DND-41 (cell line): ENCODE data around the gene RYR2.

Experiments
- ATAC-seq: fragments of 200-7000 bp; cut with Tn5 transposase; 3 replicates; pipeline ENCODE4 v1.9.1; 2021; ENCODE audit warnings: low read depth; ENCODE audit not compliant: insufficient read depth
- DNase-seq: peaks from one replicate; pipeline ENCODE4 v3.0.0-alpha.2; 2020
- H2AFZ ChIP-seq: 2 replicates; pipeline ENCODE4 v1.6.0; 2012; ENCODE audit warnings: low read depth, low read length
- H3K27ac ChIP-seq: 2 replicates; pipeline ENCODE4 v1.5.1; 2012; ENCODE audit warnings: low read length, inconsistent platforms
- H3K27me3 ChIP-seq: fragments of 200-600 bp; sonication (generic); 2 replicates; pipeline ENCODE4 v1.6.0; 2012; ENCODE audit warnings: low read length, mild to moderate bottlenecking, inconsistent platforms; ENCODE audit not compliant: insufficient read depth, poor library complexity
- H3K36me3 ChIP-seq: 2 replicates; pipeline ENCODE4 v1.5.1; 2012; ENCODE audit warnings: low read length, inconsistent platforms; ENCODE audit not compliant: insufficient read depth
- H3K4me1 ChIP-seq: 2 replicates; pipeline ENCODE4 v1.5.1; 2012; ENCODE audit warnings: mild to moderate bottlenecking, low read length; ENCODE audit not compliant: insufficient read depth
- H3K4me2 ChIP-seq: 2 replicates; pipeline ENCODE4 v1.6.0; 2012; ENCODE audit warnings: mild to moderate bottlenecking, moderate library complexity, low read length, inconsistent platforms; ENCODE audit not compliant: insufficient read depth
- H3K4me3 ChIP-seq, 2 experiments: fragments of 200-600 bp in 1 of 2; shearing (Covaris generic) in 1 of 2; 2 replicates each; pipeline ENCODE4 v1.5.1; 2012 to 2016; ENCODE audit warnings: inconsistent platforms in 2 of 2, low read length in 2 of 2, mild to moderate bottlenecking in 2 of 2, low read depth in 1 of 2, moderate library complexity in 1 of 2
- H3K79me2 ChIP-seq: 2 replicates; pipeline ENCODE4 v1.6.0; 2012; ENCODE audit warnings: low read length, inconsistent platforms; ENCODE audit not compliant: insufficient read depth
- H3K9ac ChIP-seq: 2 replicates; pipeline ENCODE4 v1.6.0; 2012; ENCODE audit warnings: low read depth, mild to moderate bottlenecking, inconsistent platforms, low read length, moderate library complexity
- H3K9me3 ChIP-seq: 2 replicates; pipeline ENCODE4 v1.5.1; 2012; ENCODE audit warnings: low read length, moderate library complexity, mild to moderate bottlenecking, inconsistent platforms; ENCODE audit not compliant: insufficient read depth, severe bottlenecking
- H4K20me1 ChIP-seq: 2 replicates; pipeline ENCODE4 v1.6.0; 2012; ENCODE audit warnings: low read length; ENCODE audit not compliant: insufficient read depth
- EZH2 ChIP-seq: IDR thresholded peaks from 3 replicates; pipeline ENCODE4 v1.6.1; 2012; ENCODE audit warnings: borderline replicate concordance, low read depth, mild to moderate bottlenecking, moderate library complexity, low read length, inconsistent platforms; ENCODE audit not compliant: severe bottlenecking
- TF ChIP-seq, protein P1 (sequence below): IDR thresholded peaks from 2 replicates; pipeline ENCODE4 v1.5.1; 2012; ENCODE audit warnings: borderline replicate concordance, low read length, moderate library complexity, mild to moderate bottlenecking; ENCODE audit not compliant: poor library complexity, severe bottlenecking; ENCODE audit errors: extremely low read depth

Gene RYR2

DNA sequence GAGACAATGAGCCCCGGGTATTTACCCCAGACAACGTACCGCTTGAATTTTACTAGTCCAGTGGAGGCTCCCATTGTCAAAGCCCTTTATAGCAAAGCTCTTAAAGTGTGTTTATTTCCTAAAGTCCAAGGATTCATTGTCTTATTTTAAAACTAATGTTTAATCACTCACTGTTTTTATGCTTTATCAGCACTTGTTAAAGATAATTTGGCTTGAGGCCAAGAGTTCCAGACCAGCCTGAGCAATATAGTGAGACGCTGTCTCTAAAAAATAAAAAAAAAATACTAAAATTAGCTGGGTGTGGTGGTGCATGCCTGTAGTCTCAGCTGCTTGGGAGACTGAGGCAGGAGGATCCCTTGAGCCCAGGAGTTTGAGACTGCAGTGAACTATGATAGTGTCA is 202.8 kb downstream of the RYR2 start:
- Histone ChIP-seq H4K20me1 (no peaks in the 10 kb centered on the region), H3K27ac (no peak overlapping the region), H3K4me1 (no peaks in the 10 kb centered on the region), H3K4me3 (no peak overlapping the region), H3K9ac (no peak overlapping the region), H3K4me2 (no peak overlapping the region), H3K27me3 (no peaks in the 10 kb centered on the region), H3K9me3 (no peaks in the 10 kb centered on the region), H2AFZ (no peak overlapping the region), H3K79me2 (no peaks in the 10 kb centered on the region), H3K36me3 (no peaks in the 10 kb centered on the region)
- DNase-seq (no peak), ATAC-seq (no peak)
- TF ChIP-seq EZH2: no peak
- TF ChIP-seq, protein P1, sequence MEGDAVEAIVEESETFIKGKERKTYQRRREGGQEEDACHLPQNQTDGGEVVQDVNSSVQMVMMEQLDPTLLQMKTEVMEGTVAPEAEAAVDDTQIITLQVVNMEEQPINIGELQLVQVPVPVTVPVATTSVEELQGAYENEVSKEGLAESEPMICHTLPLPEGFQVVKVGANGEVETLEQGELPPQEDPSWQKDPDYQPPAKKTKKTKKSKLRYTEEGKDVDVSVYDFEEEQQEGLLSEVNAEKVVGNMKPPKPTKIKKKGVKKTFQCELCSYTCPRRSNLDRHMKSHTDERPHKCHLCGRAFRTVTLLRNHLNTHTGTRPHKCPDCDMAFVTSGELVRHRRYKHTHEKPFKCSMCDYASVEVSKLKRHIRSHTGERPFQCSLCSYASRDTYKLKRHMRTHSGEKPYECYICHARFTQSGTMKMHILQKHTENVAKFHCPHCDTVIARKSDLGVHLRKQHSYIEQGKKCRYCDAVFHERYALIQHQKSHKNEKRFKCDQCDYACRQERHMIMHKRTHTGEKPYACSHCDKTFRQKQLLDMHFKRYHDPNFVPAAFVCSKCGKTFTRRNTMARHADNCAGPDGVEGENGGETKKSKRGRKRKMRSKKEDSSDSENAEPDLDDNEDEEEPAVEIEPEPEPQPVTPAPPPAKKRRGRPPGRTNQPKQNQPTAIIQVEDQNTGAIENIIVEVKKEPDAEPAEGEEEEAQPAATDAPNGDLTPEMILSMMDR: no peak

DNA sequence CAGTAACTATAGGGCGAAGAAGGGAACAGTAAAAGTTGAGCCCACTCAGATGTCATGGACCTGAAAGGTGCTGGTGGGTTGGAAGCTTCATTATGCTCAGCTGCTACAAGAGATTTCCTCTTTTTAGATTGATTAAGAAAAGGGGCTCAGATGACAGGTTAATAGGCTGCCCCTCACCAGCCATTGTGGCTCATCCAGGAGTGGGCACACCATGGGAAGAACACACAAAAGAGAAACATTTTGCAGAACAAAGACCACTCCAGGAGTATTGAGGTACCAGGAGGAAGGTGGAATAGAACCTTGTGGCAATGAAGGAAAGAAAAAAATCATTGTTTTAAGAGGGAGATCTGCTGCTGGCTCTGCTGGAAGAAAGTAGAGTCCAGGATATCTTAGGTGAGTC is 205.5 kb downstream of the RYR2 start:
- Histone ChIP-seq H3K9ac (no peak overlapping the region), H3K9me3 (no peaks in the 10 kb centered on the region), H3K79me2 (no peaks in the 10 kb centered on the region), H4K20me1 (no peaks in the 10 kb centered on the region), H3K4me3 (no peak overlapping the region), H3K36me3 (no peaks in the 10 kb centered on the region), H3K27ac (no peak overlapping the region), H3K4me1 (no peaks in the 10 kb centered on the region), H3K27me3 (no peaks in the 10 kb centered on the region), H2AFZ (no peak overlapping the region), H3K4me2 (no peak overlapping the region)
- ATAC-seq (no peak), DNase-seq (no peak)
- TF ChIP-seq EZH2: no peak
- TF ChIP-seq, protein P1: no peak

DNA sequence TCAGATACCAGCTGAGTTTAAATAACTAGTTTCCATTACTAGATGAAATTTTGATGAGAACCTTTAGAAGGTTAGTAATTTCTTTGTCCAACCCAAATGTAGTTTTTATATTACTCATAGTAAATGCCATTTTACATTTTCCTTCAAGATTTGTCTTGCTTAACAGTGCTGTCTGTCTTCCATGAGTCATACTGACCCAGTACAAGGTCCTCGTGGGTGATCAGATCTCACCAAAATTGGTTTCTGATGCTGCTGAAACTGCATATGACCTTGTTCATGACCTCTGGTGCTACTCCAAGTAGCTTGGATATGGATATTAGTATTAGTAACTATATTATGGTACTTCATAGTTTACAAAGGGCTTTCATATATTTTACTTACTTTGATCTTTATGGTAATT is 207.1 kb downstream of the RYR2 start:
- no peak overlapping the region for H3K4me3 ChIP-seq
- H3K79me2 ChIP-seq: no peaks in the 10 kb centered on the region
- no peak overlapping the region for H3K9ac ChIP-seq
- no peak for ATAC-seq
- H4K20me1 ChIP-seq: no peaks in the 10 kb centered on the region
- TF ChIP-seq EZH2: no peak
- TF ChIP-seq, protein P1: no peak
- no peak overlapping the region for H2AFZ ChIP-seq
- H3K36me3 ChIP-seq: no peaks in the 10 kb centered on the region
- H3K27me3 ChIP-seq: no peaks in the 10 kb centered on the region
- H3K4me1 ChIP-seq: no peaks in the 10 kb centered on the region
- no peak overlapping the region for H3K4me2 ChIP-seq
- no peak for DNase-seq
- H3K27ac ChIP-seq: no peak overlapping the region
- no peaks in the 10 kb centered on the region for H3K9me3 ChIP-seq

DNA sequence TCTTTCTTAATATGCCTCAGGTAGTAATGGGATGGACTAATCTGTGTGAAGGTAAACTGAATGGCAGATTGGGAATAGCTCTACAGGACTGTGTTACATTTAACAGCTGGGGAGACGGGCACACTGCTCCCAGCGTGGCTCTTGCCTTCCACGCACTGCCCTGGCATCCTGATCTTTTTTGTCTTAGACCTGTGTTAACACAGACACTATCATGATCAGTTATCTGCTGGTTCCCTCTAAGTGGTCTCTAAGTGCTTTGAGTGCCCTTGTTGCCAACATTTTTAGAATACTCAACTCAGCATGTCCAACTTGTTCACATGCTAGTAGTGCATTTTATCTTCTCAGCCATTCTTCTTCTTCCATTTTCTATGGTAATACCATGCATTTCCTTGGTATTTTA is 208.1 kb downstream of the RYR2 start:
- no peaks in the 10 kb centered on the region for H4K20me1 ChIP-seq
- H3K4me3 ChIP-seq: no peak overlapping the region
- DNase-seq: no peak
- ATAC-seq: no peak
- no peak for TF ChIP-seq EZH2
- TF ChIP-seq, protein P1: no peak
- H3K36me3 ChIP-seq: no peaks in the 10 kb centered on the region
- H3K27ac ChIP-seq: no peak overlapping the region
- no peaks in the 10 kb centered on the region for H3K27me3 ChIP-seq
- H3K9me3 ChIP-seq: no peaks in the 10 kb centered on the region
- H3K79me2 ChIP-seq: no peaks in the 10 kb centered on the region
- H3K4me2 ChIP-seq: no peak overlapping the region
- H3K4me1 ChIP-seq: no peaks in the 10 kb centered on the region
- no peak overlapping the region for H3K9ac ChIP-seq
- no peak overlapping the region for H2AFZ ChIP-seq
